GM19193 (cell line): Measurements from ENCODE around the gene FBLN1.

ENCODE experiments used
- POLR2A ChIP-seq: IDR thresholded peaks from 4 replicates; pipeline ENCODE4 v1.6.1; 2011; ENCODE audit not compliant: insufficient read depth, insufficient read length; ENCODE audit errors: extremely low read depth

Gene FBLN1

GRCh38 chr22:45649809-45650208 lies 147.1 kb downstream of the FBLN1 start:
- no peak for TF ChIP-seq POLR2A

GRCh38 chr22:45650721-45651120 lies 148.0 kb downstream of the FBLN1 start:
- no peak for TF ChIP-seq POLR2A
